Mesenchymal stem cell (in vitro differentiated cells and primary cell): ENCODE results near the gene POLR2F.

Source experiments
- DNase-seq: peaks from one replicate; pipeline ENCODE4 v3.0.0-alpha.2; 2013
- H2AFZ ChIP-seq: one replicate; pipeline ENCODE4 v1.6.1; 2013; ENCODE audit warnings: low read depth, mild to moderate bottlenecking, control low read depth, inconsistent platforms, low read length, moderate library complexity
- H2AK5ac ChIP-seq: 2 replicates; pipeline ENCODE4 v1.6.1; 2013; ENCODE audit warnings: low read length, moderate library complexity, mild to moderate bottlenecking, inconsistent platforms; ENCODE audit not compliant: severe bottlenecking
- H2BK120ac ChIP-seq: one replicate; pipeline ENCODE4 v1.6.1; 2013; ENCODE audit warnings: low read depth, mild to moderate bottlenecking, inconsistent platforms, low read length, moderate library complexity
- H2BK12ac ChIP-seq, 2 experiments: one replicate each; pipeline ENCODE4 v1.6.1; 2013; ENCODE audit warnings: inconsistent platforms in 2 of 2, low read length in 2 of 2, mild to moderate bottlenecking in 2 of 2, moderate library complexity in 2 of 2, control low read depth in 1 of 2
- H2BK15ac ChIP-seq: one replicate; pipeline ENCODE4 v1.6.1; 2013; ENCODE audit warnings: mild to moderate bottlenecking, low read depth, inconsistent platforms; ENCODE audit not compliant: poor library complexity, severe bottlenecking
- H2BK5ac ChIP-seq: 2 replicates; pipeline ENCODE4 v1.6.1; 2013; ENCODE audit warnings: low read depth, mild to moderate bottlenecking, low read length, control low read depth, inconsistent platforms; ENCODE audit not compliant: poor library complexity, severe bottlenecking
- H3K14ac ChIP-seq, 2 experiments: one replicate each; pipeline ENCODE4 v1.6.1; 2013; ENCODE audit warnings: inconsistent platforms in 2 of 2, low read length in 2 of 2, control low read depth in 1 of 2, mild to moderate bottlenecking in 1 of 2, moderate library complexity in 1 of 2
- H3K18ac ChIP-seq, 2 experiments: one replicate each; pipeline ENCODE4 v1.6.1; 2013; ENCODE audit warnings: inconsistent platforms in 2 of 2, low read length in 2 of 2, control low read depth in 1 of 2, low read depth in 1 of 2, mild to moderate bottlenecking in 1 of 2
- H3K23ac ChIP-seq, 2 experiments: one replicate each; pipeline ENCODE4 v1.6.1; 2013; ENCODE audit warnings: inconsistent platforms in 2 of 2, low read length in 2 of 2, mild to moderate bottlenecking in 2 of 2, moderate library complexity in 2 of 2, control low read depth in 1 of 2
- H3K27ac ChIP-seq: 2 replicates; pipeline ENCODE4 v1.5.1; 2013; ENCODE audit warnings: mild to moderate bottlenecking, moderate library complexity, low read length, control low read depth, inconsistent platforms; ENCODE audit not compliant: poor library complexity, severe bottlenecking
- H3K27me3 ChIP-seq, 2 experiments: 2 replicates each; pipeline versions ENCODE4 v1.6.1 to v1.7.0; 2013; ENCODE audit warnings: low read length in 2 of 2, mild to moderate bottlenecking in 2 of 2, moderate library complexity in 2 of 2, control low read depth in 1 of 2, inconsistent platforms in 1 of 2; ENCODE audit not compliant: control insufficient read depth in 1 of 2, insufficient read depth in 1 of 2
- H3K36me3 ChIP-seq, 2 experiments: 2 replicates each; pipeline versions ENCODE4 v1.6.1 to v1.7.0; 2013; ENCODE audit warnings: low read length in 2 of 2, control low read depth in 1 of 2, inconsistent platforms in 1 of 2, low read depth in 1 of 2, mild to moderate bottlenecking in 1 of 2; ENCODE audit not compliant: insufficient read depth in 2 of 2, control insufficient read depth in 1 of 2
- H3K4ac ChIP-seq, 2 experiments: one replicate each; pipeline ENCODE4 v1.6.1; 2013; ENCODE audit warnings: inconsistent platforms in 2 of 2, low read length in 2 of 2, mild to moderate bottlenecking in 2 of 2, moderate library complexity in 2 of 2, control low read depth in 1 of 2, low read depth in 1 of 2
- H3K4me1 ChIP-seq: 2 replicates; pipeline ENCODE4 v1.6.1; 2013; ENCODE audit warnings: low read depth, low read length, control low read depth; ENCODE audit not compliant: control insufficient read depth, insufficient read depth
- H3K4me2 ChIP-seq: 2 replicates; pipeline ENCODE4 v1.6.1; 2013; ENCODE audit warnings: low read length, mild to moderate bottlenecking, inconsistent platforms; ENCODE audit not compliant: poor library complexity, severe bottlenecking
- H3K4me3 ChIP-seq, 2 experiments: 2 replicates each; pipeline versions ENCODE4 v1.5.1 to v1.7.0; 2013; ENCODE audit warnings: low read length in 2 of 2, mild to moderate bottlenecking in 2 of 2, control low read depth in 1 of 2, low read depth in 1 of 2; ENCODE audit not compliant: insufficient read depth in 1 of 2
- H3K79me1 ChIP-seq: replicated peaks from 2 replicates; pipeline ENCODE4 v1.6.1; 2013; ENCODE audit warnings: mild to moderate bottlenecking, control low read depth, low read length, inconsistent platforms; ENCODE audit not compliant: poor library complexity, severe bottlenecking
- H3K9ac ChIP-seq: 2 replicates; pipeline ENCODE4 v1.7.0; 2013; ENCODE audit warnings: mild to moderate bottlenecking, low read length, moderate library complexity
- H3K9me3 ChIP-seq: 2 replicates; pipeline ENCODE4 v1.7.0; 2013; ENCODE audit warnings: mild to moderate bottlenecking, low read length; ENCODE audit not compliant: control insufficient read depth
- H4K8ac ChIP-seq: one replicate; pipeline ENCODE4 v1.6.1; 2013; ENCODE audit warnings: inconsistent platforms, mild to moderate bottlenecking, low read length, moderate library complexity
- H4K91ac ChIP-seq: one replicate; pipeline ENCODE4 v1.6.1; 2013; ENCODE audit warnings: mild to moderate bottlenecking, low read length, inconsistent platforms
- WGBS: methylation state at CpG from one replicate; pipeline ENCODE4 v1.1.7; 2013; ENCODE audit warnings: mixed read lengths; 5-methylcytosine and 5-hydroxymethylcytosine counted together

POLR2F gene

DNA sequence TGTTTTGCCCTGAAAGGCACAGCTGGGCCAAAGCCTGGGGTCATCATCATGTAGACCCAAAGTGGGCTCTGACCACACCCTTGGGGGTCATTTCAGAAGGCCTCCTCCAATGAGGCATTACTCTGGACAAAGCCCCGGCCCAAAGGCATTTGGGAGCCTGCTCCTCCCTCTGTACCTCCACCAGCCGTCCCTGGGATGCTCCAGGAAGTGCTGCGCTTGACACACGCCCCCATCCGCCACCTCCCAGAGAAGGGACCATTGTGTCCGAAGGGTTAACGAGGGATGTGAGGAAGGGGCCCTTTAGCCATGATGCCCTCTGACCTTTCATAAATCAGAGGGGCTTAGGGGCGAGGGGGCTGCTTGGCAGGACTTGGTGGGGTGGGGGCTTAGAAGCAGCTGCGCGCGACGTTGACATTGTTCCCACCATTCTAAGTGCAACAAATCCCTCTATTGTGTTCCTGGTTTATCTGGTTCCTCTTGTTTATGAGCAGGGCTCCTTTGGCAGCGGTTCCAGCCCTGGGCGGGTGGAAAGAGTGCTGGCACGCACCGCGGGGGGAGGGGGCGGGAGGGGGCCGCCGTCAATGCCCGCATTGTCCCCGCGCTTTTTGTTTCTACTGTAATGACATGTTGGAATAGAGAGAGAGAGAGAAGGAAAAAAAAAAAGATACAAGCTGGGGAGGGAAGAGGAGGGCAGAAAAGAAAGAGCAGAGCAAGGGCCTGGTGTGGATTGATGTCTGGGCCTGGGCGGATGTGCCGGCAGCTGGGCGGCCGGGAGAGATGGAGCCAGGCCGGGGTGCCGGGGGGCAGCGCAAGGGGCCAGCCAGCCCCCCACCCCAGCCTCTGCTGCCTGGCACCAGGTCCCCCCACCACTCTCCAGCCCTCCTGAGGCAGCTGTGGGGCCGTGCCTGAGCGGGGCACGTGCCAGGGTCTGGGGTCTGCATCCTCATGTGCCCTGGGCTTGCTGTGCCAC, 63.0 kb downstream of the POLR2F start:
- Histone ChIP-seq H3K14ac (no peak overlapping the region), H3K18ac (no peak overlapping the region), H2BK12ac (no peak overlapping the region), H4K8ac (peak overlapping the region; percentile 10), H4K91ac (peak overlapping the region; percentile 34), H3K23ac (no peak overlapping the region), H2BK5ac (no peak overlapping the region), H3K4ac (no peak overlapping the region), H3K9me3 (no peaks in the 10 kb centered on the region), H3K27ac (no peak overlapping the region), H3K79me1 (no peaks in the 10 kb centered on the region), H3K9ac (peak overlapping the region; percentile 38), H2AFZ (no peak overlapping the region), H3K27me3 (no peaks in the 10 kb centered on the region), H3K4me1 (peaks cover 2% of the 10 kb centered on the region), H2BK120ac (no peak overlapping the region), H3K36me3 (no peaks in the 10 kb centered on the region), H2AK5ac (no peak overlapping the region), H3K4me2 (no peak overlapping the region), H2BK15ac (no peak overlapping the region), H3K4me3 (no peak overlapping the region)
- 82% methylated on average over 33 of the region's 33 CpGs for WGBS
- no peak for DNase-seq

DNA sequence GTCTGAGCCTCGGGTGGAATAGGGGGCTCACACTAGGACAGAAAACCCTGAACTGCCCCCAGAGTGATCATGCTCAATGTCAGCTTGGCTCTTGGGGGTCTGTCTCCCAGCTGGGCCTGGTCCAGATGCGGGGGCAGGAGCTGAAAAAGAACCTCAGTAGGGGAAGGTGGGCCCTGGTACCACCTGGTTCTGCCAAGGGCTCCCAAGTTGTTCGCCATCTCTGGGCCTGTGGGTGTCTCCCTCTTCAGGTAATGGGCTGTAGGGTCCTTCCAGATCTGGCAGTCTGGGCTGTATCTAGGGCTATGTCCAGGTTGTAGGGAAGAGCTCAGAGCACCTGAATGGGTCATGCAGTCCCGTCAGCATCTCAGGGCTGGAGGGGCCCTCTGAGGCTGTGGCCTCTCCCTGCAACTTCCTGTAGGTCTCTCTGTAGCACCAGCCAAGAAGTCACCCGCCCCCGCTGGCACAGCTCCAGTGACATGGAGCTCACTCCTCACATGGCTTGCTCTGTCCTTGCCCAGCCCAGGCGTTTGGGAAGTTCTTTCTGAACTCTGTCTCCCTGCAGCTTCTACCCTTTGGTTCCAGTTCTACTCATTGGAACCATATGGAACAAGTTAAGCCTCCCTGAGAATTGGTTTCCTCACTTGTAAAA, 63.9 kb downstream of the POLR2F start:
- H3K36me3 ChIP-seq: no peaks in the 10 kb centered on the region
- H3K27me3 ChIP-seq: no peaks in the 10 kb centered on the region
- no peak overlapping the region for H3K14ac ChIP-seq
- H2BK12ac ChIP-seq: no peak overlapping the region
- H2BK120ac ChIP-seq: no peak overlapping the region
- H3K79me1 ChIP-seq: no peaks in the 10 kb centered on the region
- H3K9ac ChIP-seq: peak overlapping the region; percentile 38
- H3K23ac ChIP-seq: no peak overlapping the region
- no peak overlapping the region for H2AK5ac ChIP-seq
- 83% methylated on average over 7 of the region's 7 CpGs for WGBS
- H3K4ac ChIP-seq: no peak overlapping the region
- H2BK5ac ChIP-seq: no peak overlapping the region
- no peak overlapping the region for H3K18ac ChIP-seq
- H3K4me1 ChIP-seq: peaks cover 2% of the 10 kb centered on the region
- no peaks in the 10 kb centered on the region for H3K9me3 ChIP-seq
- no peak for DNase-seq
- no peak overlapping the region for H3K4me2 ChIP-seq
- peak overlapping the region; percentile 11 for H4K91ac ChIP-seq
- no peak overlapping the region for H3K27ac ChIP-seq
- peak overlapping the region; percentile 89 for H4K8ac ChIP-seq
- no peak overlapping the region for H3K4me3 ChIP-seq
- H2BK15ac ChIP-seq: peak overlapping the region; percentile 67
- H2AFZ ChIP-seq: no peak overlapping the region

DNA sequence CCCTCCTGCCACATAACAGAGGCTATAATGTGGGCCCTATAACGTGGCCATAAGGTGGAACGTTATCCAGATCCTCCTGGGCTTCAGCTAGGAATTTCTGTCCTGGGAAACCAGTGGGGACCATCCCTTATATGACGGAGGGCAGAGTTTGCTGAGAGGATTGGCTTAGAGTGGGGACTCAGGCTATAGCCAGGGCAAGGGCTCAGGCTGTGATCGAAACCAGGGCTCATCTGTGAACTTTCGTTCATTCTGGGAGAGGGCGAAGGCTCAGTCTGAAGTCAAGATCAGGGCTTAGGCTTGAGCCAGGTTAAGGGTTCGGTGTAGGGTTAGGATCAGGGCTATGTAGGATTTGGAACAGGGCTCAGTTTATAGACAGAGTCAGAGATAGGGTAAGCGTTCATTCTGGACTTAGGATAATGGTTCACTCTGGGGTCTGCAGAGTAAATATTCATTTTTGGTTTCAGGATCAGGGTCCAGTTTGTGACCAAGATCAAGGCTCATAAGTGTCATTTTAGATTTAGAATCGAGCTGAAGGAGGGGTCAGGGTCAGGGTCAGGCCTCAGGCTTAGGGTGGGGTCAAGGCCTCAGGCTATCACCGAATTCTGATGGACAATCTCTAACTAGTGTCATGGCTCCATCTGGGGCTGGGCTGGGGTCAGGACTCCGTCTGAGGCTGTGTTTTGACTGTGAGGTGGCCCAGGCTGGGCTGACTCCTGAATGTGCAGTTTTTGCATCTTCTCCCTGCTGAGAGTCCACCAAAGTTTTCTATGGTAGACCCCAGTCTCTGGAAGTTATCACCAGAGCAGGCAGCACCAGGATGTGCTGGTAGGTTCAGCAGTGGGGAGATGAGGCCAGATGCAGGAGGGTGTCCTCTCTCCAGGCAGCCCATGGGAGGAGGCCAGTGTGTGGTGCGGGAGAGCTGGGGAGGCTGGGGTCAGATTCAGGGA, 64.7 kb downstream of the POLR2F start:
- peak overlapping the region; percentile 30 for H4K91ac ChIP-seq
- peak overlapping the region; percentile 89 for H4K8ac ChIP-seq
- H3K4me1 ChIP-seq: peaks cover 2% of the 10 kb centered on the region
- H3K4me3 ChIP-seq: no peak overlapping the region
- H2BK5ac ChIP-seq: no peak overlapping the region
- no peak overlapping the region for H3K18ac ChIP-seq
- no peaks in the 10 kb centered on the region for H3K79me1 ChIP-seq
- no peak overlapping the region for H3K4me2 ChIP-seq
- peak overlapping the region in 1 of 2 experiments; percentile 56 for H2BK12ac ChIP-seq
- H3K27me3 ChIP-seq: no peaks in the 10 kb centered on the region
- H2BK120ac ChIP-seq: no peak overlapping the region
- H2AK5ac ChIP-seq: no peak overlapping the region
- H2BK15ac ChIP-seq: no peak overlapping the region
- no peak overlapping the region for H3K27ac ChIP-seq
- no peaks in the 10 kb centered on the region for H3K9me3 ChIP-seq
- peak overlapping the region in 1 of 2 experiments; percentile 48 for H3K14ac ChIP-seq
- H3K4ac ChIP-seq: no peak overlapping the region
- 83% methylated on average over 12 of the region's 12 CpGs for WGBS
- no peaks in the 10 kb centered on the region for H3K36me3 ChIP-seq
- no peak overlapping the region for H3K23ac ChIP-seq
- H2AFZ ChIP-seq: no peak overlapping the region
- no peak overlapping the region for H3K9ac ChIP-seq
- DNase-seq: no peak
